Measurements from ENCODE around the gene LCP2.

The LCP2 gene

GRCh38 chr5:170296036-170296934 lies 1.3 kb downstream of the LCP2 start:
- DNase-seq (ENCODE audit: low read depth, low spot score) = no peak

GRCh38 chr5:170294556-170294955 lies 3.0 kb downstream of the LCP2 start:
- DNase-seq (ENCODE audit: low read depth, low spot score) = no peak

GRCh38 chr5:170294057-170294456 lies 3.5 kb downstream of the LCP2 start:
- no peak for DNase-seq (ENCODE audit: low read depth, low spot score)

DNA sequence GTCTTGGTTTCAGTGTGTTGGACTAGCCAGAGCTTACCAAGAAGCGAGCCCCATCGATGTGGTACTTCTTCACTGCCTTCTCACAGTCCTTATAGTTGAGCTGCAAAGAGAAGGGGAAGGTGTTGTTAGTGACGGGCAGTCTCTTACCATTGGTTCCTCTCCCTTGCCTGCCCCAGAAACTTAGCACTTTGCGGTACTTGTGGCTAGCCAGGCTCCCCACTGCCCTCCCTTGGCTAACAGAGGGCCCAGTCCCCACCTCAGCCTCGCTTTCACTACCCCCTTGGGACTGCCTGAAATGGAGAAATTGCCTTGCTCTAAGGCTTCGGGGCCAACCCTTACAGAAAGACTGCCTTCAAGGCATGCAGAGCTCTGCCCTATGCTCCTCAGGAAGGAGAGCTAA lies 4.3 kb downstream of the LCP2 start:
- no peak for DNase-seq (ENCODE audit: low read depth, low spot score)

DNA sequence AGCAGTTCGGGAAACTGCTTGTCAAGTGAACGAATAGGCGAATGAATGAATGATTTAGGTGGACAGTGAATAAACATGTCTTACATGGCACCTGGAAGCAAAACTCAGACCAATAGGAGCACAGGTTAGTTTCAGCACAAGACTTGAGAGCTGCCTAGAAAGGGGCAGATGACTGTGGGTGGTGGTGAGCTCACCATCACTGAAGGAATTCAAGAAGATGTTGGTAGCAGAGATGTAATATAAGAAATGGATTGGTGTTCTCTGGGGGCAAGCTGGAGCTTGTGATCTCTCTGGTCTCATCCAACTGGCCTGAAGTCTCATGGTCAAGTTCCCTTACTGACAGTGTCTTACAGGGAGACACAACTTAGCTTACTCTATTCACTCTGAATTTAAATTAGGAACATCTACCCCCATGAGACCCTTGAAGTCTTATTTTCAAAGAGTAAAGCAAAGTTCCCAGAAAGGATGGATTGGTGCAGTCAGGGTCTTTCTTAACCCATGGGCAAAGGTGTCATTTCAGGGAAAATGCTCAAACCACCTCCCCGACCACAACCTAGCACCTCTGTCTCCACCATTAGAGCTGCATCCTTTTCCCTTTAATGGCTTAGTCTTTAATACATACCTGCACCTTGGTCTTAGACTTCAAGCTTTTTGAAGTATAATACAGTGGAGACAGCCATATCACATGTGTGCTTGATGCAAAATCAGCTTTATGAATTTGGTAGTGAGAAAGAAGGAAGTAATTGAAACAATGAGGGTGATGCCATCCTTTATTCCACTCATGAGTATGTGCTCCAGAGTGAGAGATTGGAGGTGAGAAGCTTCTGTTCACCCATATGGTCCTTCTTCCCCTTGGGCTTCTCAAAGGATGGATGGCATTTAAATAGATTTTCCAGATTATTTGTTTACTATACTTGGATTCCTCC lies 5.1 kb downstream of the LCP2 start:
- DNase-seq (ENCODE audit: low read depth, low spot score) = no peak

DNA sequence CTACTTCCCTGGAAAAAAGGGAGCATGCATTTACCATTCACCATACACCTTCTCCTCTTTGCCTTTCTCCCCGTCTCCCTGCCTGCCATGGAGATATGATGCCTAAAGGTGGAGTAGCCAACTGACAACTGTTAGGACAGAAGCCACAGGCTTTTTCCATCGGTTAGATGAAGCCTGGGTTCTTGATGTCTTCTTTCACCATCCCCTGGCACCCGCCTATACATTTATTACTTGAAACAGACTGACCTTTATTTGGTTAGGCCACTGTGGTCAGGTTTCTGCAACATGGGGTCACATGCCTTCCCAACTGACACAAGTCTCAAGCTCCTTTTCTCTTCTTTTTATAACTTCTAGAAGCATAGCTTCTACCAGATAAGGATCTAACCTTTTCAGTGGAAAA lies 7.1 kb downstream of the LCP2 start:
- no peak for DNase-seq (ENCODE audit: low read depth, low spot score)

DNA sequence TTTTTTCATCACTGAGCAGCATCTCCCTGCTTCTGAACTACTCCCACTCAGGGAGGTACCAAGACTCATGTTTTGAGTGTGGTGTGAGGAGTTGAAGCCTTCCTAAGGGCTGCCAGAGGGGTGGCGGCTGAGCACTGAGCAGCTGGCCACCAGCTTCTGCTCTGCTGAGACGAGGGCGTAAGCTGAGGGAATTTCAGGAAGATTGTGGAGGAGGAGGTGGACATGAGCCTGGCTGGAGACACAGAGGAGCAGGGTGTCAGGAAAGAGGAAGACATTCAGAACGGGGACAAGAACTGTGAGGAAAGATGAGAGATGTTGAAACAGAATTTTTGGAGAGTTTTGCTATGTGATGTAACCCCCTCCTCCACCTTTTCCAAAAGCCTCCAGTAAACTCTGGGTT lies 7.8 kb downstream of the LCP2 start:
- no peak for DNase-seq (ENCODE audit: low read depth, low spot score)

DNA sequence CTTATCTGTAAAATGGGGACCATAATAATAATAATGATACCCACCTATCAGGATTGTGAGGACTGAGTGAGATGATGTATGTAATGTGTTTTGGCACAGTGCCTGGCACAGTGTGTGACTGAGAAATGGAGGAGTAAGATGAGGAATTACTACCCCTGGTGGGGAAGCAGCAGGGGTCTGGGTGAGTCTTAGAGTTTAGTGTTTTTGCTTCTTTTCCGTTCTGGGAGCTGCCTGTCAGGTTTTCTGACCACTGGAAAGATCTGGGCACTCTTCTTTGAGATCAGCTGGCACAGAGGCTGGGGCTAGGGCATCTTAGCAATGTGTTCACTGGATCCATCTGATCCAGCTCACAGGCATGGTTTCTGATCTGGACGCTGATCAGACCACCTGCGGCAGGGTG lies 8.5 kb downstream of the LCP2 start:
- no peak for DNase-seq (ENCODE audit: low read depth, low spot score)

GRCh38 chr5:170288551-170288950 lies 9.0 kb downstream of the LCP2 start:
- DNase-seq (ENCODE audit: low read depth, low spot score) = no peak

- DNase-seq (ENCODE audit: low read depth, low spot score) = no peak
These were observed 9.4 kb downstream of the LCP2 start for GRCh38 chr5:170288151-170288550.

- DNase-seq (ENCODE audit: low read depth, low spot score) = no peak
These were observed 10.0 kb downstream of the LCP2 start for GRCh38 chr5:170287532-170287931.

DNA sequence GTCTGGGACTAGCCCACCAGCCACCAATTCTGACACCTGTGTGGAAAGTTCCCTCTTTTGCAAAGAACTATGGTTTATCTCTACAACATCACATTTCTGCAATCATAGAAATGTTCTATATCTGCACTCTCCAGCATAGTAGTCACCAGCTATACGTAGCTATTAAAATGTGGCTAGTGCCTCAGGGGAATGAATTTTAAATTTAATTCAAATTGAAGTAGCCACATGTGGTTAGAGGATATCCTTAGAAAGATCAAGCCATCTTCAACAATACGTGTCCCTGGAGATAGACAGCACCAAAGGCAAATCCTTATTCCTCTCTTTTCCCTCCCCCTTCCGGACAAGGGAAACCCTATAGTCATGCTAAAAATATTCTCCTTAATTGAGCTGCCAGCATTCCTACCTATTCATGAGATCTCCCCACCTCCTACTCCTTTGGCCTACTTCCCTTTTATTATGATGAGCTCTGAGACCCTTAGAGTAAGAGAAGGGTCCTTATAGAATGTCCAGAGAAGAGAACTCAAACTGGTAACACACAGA lies 11.1 kb downstream of the LCP2 start:
- no peak for DNase-seq (ENCODE audit: low read depth, low spot score)

DNA sequence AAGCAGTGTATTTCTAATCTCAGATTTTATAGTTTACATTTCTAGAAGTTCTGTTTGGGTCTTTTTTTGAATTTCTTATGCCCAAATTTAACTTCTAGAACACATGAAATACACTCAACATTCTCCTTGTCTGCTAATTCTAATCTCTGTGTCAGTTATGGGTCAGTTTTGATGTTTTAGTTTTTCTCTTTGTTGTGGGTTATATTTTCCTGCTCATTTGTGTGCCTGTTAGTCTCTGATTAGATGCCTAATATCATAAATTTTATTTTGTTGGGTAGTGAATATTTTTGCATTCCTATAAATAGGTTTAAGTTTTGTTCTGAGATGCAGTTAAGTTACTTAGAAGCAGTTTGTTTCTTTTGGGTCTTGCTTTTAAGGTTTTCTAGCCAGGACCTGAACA lies 12.4 kb downstream of the LCP2 start:
- DNase-seq (ENCODE audit: low read depth, low spot score) = no peak

- no peak for DNase-seq (ENCODE audit: low read depth, low spot score)
These were observed 13.3 kb downstream of the LCP2 start for GRCh38 chr5:170284231-170284630.

DNA sequence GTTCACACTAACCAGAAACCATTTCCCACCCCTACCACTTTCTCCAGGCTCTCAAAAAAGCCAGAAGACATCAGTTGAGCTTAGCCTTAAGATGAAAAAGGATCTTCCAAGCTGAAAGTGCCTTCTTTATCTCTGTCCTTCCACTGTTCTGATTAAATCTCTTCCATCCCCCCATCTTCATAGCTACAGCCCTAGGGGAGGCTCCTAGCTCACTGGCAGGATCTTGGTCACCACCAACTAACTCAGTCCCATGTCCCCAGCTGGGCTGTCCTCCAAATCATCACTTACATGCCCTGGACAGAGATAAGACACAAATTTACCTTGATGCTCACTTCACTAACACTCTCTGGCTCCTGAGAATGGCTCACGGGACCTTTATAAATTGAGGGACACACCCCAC lies 14.3 kb downstream of the LCP2 start:
- DNase-seq (ENCODE audit: low read depth, low spot score) = no peak

GRCh38 chr5:170280011-170280493 lies 17.5 kb downstream of the LCP2 start:
- no peak for DNase-seq (ENCODE audit: low read depth, low spot score)

- no peak for DNase-seq (ENCODE audit: low read depth, low spot score)
These were observed 18.1 kb downstream of the LCP2 start for GRCh38 chr5:170279459-170279817.

DNA sequence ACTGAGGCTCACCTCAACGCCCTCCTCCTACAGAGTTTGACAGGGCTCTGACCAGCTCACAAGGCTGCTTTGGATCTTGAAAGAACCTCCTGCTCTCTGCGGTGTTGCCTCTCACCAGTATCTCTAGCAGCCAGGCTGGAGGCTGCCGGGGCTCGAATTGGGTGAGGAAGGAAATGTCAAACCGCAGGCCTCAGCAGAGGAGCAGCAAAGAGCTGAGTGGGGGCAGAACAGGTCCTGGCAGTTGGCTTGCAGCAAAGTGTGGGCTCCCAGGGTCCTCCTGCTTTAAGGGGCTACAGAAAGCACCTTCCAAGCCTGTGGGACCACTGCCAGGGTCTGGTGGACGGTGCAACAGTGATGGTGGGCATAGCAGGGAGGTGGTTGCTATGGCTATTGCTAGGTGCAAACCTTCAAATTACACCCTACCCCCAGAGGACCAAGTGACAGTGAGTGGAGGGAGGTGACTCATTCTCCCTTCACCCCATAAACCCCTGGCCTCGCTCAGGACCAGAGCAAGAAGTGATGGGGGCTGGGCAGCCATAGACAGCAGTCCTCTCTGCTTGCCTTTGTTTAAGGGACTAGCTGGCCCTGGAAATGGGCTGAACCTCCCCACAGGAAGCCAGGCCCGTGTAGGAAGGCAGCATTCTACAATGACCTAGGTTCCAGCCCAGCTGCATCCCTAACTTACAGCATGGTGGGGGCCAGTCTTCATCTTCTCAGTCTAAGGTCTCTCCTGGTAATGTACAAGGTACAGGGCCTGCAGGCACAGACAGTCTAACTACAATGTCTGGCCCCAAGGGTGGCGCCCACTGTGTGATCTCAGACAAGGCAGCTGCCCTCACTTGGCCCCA lies 18.7 kb downstream of the LCP2 start:
- peak; percentile 77 for DNase-seq (ENCODE audit: low read depth, low spot score)

GRCh38 chr5:170277867-170278281 lies 19.7 kb downstream of the LCP2 start:
- no peak for DNase-seq (ENCODE audit: low read depth, low spot score)

GRCh38 chr5:170276140-170276539 lies 21.4 kb downstream of the LCP2 start:
- DNase-seq (ENCODE audit: low read depth, low spot score) = no peak

DNA sequence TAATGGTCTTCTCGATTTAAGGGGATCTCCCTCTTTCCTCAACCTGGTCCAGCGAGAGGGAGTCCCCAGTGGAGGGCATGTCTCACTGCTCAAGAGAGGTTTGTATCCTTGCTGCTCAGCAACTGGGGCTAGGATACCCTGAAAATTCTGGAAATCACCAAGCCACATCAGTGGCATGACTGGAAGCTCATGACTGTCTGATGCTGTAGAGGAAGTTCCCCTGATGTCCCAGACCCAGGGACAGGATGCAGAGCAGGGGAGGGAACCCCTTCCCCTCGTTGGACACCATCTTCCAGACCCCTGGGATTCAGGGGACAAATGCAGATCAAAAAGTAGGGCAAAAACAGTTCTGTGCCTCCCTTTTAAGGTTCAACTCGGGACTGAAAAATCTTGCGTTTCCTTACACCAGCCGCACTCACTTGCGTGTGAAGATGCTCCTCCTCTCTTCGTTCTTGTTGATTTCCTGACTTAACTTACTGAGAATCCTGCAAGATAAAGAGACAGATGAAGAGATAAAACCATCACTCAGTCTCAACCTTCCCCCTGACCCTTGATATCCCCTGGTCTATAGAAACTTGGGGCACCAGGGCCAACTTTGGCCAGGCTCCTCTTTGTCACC lies 22.1 kb downstream of the LCP2 start:
- DNase-seq (ENCODE audit: low read depth, low spot score) = no peak
